ENCODE data around the gene TGFBR3.

- TF ChIP-seq, protein P1, sequence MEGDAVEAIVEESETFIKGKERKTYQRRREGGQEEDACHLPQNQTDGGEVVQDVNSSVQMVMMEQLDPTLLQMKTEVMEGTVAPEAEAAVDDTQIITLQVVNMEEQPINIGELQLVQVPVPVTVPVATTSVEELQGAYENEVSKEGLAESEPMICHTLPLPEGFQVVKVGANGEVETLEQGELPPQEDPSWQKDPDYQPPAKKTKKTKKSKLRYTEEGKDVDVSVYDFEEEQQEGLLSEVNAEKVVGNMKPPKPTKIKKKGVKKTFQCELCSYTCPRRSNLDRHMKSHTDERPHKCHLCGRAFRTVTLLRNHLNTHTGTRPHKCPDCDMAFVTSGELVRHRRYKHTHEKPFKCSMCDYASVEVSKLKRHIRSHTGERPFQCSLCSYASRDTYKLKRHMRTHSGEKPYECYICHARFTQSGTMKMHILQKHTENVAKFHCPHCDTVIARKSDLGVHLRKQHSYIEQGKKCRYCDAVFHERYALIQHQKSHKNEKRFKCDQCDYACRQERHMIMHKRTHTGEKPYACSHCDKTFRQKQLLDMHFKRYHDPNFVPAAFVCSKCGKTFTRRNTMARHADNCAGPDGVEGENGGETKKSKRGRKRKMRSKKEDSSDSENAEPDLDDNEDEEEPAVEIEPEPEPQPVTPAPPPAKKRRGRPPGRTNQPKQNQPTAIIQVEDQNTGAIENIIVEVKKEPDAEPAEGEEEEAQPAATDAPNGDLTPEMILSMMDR (IDR thresholded peaks at IDR 0.05; ENCODE audit: low read depth, low read length) = no peak
- TF ChIP-seq EZH2phosphoT487 (IDR thresholded peaks at IDR 0.05; ENCODE audit: low read depth) = no peak
Measured at GRCh38 chr1:91929250-91929649, 43.3 kb upstream of the TGFBR3 start.

Data from OCI-LY3 (cell line).